22Rv1 (cell line): Measurements from ENCODE around the gene USP24.

ENCODE experiments used
- ZFX ChIP-seq: fragments of 450-650 bp; IDR thresholded peaks from 2 replicates; pipeline ENCODE4 v1.6.1; 2017; ENCODE audit warnings: antibody characterized with exemption, borderline replicate concordance
- TF ChIP-seq, protein P1 (sequence below): fragments of 450-650 bp; IDR thresholded peaks from 2 replicates; pipeline ENCODE4 v1.5.1; 2017; ENCODE audit warnings: mild to moderate bottlenecking

DNA sequence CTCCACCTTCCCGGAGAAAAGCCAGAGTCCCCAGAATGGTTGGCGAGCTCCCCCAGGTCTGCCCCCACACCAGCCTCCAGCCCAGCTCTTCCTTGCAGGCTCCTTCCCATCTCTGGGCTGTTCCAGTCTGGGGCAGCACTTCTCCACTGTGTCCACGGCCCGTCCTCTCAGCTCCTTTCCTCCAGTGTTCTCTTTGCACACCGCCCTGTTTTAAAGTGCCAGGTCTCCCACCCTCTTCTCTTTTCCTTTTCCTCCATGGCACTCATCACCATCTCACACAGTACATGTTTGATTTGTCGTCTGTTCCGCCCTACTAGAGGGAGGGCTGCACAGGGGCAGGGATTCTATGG, 181.9 kb downstream of the USP24 start:
- TF ChIP-seq, protein P1, sequence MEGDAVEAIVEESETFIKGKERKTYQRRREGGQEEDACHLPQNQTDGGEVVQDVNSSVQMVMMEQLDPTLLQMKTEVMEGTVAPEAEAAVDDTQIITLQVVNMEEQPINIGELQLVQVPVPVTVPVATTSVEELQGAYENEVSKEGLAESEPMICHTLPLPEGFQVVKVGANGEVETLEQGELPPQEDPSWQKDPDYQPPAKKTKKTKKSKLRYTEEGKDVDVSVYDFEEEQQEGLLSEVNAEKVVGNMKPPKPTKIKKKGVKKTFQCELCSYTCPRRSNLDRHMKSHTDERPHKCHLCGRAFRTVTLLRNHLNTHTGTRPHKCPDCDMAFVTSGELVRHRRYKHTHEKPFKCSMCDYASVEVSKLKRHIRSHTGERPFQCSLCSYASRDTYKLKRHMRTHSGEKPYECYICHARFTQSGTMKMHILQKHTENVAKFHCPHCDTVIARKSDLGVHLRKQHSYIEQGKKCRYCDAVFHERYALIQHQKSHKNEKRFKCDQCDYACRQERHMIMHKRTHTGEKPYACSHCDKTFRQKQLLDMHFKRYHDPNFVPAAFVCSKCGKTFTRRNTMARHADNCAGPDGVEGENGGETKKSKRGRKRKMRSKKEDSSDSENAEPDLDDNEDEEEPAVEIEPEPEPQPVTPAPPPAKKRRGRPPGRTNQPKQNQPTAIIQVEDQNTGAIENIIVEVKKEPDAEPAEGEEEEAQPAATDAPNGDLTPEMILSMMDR = no peak
- no peak for TF ChIP-seq ZFX
